GM18526 (cell line): ENCODE measurements around the gene OR2F2.

ENCODE experiments used
- POLR2A ChIP-seq: IDR thresholded peaks from 3 replicates; pipeline ENCODE4 v1.6.1; 2011; ENCODE audit not compliant: insufficient read length; ENCODE audit errors: extremely low read depth

Gene OR2F2

DNA sequence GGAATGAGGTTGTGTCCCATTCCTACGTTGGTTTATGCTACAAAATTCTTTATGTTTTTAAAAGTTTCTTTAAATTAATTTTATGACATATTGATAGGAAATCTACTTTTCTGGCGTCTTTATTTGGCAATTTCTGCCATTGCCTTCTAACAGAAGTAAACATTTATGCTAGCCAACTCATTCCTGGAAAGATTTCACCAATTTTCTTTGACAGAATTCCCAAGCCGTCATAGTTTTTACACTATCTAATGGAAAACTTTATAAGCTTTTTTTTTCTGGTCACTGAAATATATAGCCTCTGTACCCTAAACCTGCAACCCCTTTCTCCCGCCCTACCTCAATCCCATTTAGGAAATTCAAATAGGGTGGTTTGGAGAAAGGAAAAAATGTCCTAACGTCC, 26.9 kb upstream of the OR2F2 start:
- TF ChIP-seq POLR2A: no peak

DNA sequence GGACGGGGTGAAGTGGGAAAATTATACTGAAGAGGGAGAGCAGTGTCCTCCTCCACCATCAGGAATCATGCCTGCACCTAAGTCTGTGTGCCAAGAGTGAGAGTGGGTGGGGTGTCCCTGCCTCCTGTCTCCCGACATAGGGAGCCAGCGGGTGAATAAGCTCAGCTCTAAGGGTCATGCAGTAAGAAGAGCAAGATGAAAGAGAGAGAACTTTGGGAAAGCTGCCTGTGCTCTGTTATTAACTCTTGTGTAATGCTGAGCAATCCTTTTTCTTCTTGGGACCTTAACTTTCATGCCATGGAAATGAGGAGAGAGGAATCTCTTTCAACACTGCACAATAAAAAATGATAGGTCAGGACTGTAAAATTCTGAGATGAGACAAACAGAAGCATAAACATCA, 25.2 kb upstream of the OR2F2 start:
- TF ChIP-seq POLR2A: no peak

DNA sequence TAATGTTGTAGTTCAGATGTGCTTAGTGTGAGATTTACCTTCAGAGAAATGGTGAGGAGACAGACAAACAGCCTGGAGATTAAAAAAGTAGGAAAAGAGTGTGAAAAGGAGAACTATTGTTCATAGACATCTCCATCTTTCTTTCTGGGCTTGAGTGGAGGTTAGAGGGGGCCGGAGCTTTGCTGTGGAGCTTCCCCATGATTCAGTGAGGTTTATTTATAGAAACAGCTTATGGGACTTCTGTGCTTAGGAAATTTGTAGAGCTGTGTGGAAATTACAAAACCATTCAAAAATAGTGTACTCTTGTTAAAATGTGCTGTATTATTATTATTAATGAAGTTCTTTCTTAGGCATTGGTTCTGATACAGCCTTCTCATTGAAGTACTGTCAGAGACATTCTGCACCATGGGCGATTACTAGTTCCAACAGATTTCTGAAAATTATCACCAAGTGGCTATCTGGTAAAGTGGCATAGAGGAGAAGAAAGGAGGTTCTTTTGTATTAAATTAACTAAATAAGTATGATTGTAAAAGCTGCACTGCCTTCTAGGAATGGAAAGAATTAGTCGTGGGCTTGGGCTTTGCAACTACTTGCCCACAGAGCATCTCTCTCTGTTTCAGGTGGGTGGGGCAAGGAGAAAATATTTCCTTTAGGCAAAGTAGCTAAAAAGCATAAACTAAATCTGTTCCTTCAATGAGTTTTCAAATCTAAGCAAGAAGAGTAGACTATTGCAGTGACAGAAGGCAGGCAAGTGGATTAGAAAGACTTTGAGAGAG, 24.4 kb upstream of the OR2F2 start:
- TF ChIP-seq POLR2A: no peak

DNA sequence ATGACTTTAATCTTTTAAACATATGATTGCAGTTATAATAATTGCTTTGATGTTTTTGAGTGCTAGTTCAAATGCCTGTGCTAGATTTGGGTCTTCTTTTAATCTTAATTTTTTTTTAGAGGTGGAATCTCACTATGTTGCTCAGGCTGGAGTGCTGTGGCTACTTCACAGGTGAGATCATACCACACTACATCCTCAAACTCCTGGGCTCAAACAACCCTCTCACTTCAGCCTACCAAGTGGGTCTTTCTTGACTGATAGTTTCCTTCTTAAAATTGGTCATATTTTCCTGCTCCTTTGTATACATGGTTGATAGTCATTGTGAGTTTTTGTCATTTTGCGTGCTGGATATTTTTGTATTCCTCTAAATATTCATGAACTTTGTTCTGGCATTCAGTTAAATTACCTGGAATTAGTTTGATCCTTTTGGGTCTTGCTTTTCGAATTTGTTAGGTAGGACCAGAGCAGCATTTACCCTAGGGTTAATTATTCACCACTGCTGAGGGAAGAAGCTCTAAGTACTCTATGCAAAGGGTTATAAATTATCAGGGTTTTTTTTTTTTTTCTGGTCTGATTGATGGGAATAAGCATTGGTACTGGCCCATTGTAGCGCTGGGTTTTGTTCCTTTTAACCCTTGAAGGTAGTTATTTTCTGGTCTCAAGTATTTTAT, 21.0 kb upstream of the OR2F2 start:
- TF ChIP-seq POLR2A: no peak

DNA sequence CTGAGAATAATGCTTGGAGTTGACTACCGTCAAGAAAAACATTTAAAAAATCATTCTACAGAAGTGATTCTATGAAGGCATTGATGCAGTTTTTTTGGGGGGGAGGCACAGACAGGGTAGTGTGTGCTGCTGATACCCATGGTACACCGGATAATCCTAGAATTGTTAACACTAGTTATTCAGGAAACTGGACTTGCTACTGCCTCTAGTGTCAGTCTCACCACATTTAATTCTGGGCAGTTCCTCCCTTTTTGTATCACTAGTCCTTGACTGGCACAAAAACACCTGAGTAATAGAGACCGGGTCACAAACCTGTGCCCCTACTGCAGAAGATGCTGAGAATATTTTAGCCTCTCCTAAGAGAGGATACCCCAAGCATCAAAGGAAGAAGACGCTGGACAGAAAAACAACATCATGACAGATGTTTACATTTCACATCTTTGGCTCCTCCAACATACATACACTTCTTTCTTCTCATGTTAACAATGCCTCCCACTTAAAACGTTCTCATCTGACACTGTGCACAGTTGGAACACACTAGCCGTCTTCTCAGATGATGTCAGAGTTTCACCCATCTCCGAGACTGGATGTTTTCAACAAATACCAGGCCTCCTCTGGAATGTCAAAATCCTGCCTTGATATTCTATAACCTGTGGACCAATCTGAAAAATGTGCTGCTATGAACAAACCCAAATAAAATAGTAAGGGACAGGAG, 19.9 kb upstream of the OR2F2 start:
- no peak for TF ChIP-seq POLR2A

DNA sequence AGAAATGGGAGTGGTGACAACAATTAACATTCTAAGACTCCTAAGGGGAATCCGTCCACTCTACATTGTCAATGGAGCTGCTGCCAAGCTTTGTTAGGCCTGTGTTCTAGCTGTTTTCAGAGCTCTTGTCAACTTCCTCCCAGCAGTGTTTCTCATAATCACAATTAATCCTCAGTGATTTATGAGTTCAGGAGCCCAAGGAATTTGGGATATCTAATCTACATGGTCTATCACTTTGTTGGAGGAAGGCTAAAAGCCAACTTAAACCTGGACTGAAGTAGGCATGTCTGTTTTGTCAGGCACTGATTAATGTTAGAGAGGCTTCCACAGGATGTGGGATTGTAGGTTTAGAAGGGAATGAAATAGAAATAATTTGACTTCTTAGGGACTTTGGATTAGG, 10.2 kb upstream of the OR2F2 start:
- no peak for TF ChIP-seq POLR2A

DNA sequence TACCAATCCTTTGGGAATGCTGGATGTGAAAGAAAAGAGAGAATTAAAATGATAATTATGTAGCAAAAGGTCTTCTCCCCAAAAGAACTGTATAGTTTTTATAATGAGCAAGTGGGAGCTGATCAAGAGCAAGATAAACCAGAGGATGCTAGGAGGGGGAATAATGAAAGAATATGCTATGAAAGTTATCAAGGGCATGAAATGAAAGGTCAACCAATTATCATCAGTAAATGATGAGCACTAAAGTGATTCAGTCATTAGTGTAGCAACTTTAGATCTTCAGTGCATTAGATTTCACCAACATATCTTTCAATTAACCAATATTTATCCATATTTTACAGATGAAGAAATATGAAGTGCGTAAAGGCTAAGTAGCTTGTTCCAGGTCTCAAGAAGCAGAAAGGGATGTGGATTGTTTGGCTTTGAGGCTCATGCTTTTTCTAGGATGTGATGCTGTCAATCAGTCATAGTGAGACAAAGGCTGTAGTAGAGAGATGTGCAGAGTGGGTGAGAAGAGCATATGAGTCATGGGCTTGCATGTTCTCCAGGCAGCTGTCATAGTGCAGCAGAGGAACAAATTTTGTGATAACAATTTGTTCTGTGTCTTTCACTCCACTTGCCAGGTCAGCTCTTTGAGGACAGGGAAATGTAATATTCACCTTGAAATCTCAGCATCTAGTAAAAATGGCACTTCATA, 5.7 kb upstream of the OR2F2 start:
- no peak for TF ChIP-seq POLR2A

DNA sequence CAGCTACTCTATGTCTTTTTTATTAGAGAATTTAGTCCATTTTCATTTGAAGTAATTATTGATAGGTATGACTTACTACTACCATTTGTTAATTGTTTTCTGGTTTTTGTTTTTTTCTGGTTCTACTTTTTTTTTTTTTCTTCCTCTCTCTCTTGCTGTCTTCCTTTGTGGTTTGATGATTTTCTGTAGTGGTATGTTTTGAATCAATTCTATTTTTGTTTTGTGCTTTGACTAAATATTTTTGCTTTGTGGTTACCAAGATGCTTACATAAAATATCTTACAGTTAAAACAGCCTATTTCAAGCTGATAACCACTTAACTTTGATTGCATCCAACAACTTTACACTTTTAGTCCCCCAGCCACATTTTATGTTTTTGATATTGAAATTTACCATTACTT, 3.3 kb upstream of the OR2F2 start:
- no peak for TF ChIP-seq POLR2A

DNA sequence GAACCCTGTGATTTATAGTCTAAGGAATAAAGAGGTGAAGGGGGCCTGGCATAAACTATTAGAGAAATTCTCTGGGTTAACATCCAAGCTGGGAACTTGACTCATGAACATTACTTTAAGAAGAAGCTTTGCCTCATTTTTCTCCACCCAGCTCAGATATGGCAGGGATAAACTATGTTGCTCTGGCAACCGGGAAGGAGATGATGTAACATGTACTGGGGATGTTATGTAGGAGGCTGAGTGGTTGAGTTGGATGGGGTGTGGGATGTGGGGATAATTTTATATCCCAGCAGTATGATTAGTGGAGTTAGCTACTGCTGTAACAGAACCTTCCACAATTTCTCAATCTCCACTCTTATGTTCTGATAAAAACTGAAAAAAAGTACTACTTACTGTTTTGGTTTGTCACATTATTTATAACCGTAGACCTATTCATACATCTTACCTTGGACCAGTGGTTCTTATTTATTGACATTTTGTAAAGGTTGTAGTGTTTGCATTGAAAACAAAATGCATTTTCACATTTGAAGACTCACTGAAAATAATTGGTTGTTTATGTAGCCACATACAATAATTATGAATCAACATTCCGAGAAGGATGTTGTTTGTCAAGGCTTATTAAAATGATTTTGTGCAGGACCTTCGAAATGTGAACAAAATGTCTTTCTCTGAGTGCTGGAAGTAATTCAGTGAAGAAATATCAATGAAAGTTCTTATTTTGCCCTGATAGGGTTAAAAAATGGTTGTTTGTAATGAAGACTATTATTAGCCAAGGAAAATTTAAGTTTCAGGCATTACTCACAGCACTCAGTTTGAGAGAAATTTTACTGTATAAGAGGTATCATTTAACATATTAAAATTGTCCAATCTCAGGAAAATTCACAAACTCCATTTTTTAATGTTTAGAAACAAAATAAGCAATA, 1.3 kb downstream of the OR2F2 start:
- TF ChIP-seq POLR2A: no peak

DNA sequence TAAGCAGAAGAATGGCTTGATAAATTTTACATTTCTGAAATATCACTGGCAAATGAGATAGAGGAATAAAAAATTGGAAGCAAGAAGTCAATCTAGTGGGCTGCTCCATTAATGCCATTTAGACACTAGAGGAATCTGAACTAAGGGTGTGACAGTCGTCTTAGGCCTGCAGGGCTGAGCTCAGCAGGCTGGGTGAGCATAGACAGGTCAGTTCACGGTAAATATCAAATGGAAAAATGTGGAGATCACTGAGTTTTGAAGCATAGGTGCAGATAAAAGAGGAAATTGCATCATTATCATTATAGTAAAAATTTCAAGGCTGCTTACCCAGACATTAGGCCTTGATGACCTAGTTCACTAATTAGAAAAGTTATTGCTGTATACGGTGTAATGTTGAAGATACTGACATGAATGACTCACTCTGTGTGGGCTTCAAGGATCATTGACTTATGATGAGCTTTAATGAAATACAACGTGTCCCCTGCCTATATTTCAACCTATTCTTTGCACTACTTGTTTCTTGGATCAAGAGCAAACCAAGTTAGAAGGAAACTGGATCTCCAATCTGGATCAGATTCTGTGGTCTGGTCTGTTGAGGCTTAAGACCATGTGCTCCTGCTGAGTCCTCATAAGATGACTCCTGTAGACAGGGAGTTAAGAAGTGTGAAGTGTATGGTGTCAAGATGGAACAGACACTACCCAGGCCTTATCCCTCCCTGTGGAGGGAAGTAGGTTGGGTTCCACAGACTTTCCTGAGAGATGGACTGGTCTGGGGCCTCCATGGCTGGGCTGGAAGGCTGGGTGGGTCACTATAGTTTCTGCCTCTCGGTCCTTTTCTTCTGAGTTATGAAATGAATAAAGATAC, 3.6 kb downstream of the OR2F2 start:
- no peak for TF ChIP-seq POLR2A

DNA sequence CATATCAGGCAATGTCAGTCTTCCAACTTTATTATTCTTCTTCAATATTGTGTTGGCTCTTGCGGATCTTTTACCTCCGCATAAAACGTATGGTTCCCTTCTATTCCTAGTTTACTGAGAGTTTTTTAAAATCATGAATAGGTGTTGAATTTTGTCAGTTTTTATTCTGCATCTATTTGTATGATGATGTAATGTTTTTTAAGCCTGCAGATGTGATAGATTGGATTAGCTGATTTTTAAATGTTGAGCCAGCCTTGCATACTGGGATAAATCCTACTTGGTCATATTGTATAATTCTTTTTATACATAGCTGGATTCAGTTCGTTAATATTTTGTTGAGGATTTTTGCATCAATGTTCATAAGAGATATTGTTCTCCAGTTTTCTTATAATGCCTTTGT, 10.4 kb downstream of the OR2F2 start:
- no peak for TF ChIP-seq POLR2A

DNA sequence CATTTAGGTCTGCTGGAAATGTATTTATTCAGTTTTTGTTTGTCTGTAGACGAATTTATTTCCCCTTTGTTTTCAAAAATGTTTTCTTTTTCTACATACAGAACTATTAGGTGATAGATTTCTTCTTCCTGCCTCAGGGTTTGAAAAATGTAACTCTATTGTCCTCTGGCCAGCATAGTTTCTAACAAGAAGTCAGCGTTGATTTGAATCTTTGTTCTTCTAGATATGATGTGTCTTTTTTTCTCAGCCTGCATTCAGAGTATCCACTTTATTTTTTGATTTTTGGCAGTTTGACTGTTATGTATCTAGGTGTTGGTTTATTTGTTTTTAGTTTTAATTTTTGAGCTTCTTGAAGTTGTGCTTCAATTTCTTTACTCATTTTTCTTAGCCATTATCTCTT, 12.1 kb downstream of the OR2F2 start:
- no peak for TF ChIP-seq POLR2A

DNA sequence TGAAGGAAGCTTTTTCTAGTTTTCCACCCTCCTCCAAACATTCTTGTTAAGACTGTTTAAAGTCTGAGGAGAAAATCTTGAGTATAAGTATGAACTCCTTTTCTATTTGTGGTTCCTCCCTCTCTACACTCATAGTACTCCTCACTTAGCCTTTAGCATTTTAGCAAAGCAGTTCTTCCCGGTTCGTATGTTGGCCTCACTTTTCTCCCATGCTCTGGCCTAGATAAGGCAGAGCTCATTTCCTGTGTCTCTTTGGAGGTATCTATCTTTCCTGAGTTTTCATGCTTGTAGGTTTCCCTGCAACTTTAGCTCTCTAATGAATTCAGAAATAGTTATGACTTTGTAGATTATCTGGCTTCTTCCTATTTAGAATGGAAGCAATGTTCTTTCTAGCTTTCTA, 13.7 kb downstream of the OR2F2 start:
- TF ChIP-seq POLR2A: no peak

DNA sequence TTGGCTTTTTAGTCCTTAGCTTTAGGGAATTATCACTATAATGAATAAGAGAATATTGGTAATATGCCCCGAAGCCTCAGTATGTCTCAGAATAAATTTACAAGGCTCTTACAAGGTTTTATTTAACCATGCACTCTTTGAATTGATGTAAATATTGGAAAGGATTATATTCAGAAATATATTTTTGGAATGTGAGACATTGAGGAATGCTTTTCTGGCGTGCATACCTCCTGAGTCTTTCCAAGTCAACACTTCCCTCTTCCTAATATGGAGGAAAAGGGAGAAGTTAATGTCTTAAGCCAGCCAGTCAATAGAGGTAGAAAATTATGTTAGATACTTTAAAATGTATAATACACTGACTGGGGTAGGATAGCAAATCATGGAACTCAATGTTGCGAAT, 18.4 kb downstream of the OR2F2 start:
- no peak for TF ChIP-seq POLR2A
